ENCODE data around the gene FKTN.

Gene FKTN

DNA sequence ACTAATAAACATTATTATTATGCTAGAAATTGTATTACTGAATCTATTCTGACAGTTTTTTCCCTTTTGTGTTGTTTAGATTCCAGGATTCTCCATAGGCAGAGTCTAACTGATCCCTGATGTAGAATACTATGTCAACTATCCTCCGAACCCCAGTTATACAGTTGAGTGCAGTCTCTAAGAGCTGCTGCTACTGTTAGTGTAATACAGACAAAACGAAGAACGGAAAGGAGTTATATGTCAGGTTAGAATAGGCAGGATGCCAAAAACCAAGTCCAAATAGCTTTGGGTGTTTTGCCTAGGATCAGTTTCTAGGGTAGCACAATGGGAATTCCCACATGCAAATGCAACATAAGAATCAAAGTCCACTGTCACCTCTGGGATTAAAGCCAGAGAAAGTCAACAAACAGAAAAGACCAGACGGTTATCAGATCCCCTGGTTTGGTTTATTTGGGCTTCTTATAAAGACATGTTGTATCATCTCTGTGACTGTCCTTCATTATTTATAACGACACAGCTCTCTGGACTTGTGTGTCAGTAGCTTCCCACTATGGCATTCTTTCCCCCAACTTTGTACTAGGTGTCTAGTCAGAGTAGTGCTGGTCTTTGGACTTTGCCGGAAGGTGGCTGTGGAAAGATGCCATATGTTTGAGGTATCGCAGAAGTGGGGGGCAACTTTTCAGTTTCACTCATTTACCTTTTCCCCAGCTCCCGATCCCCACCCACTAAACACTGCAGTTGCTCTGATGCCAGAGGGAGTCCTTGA, 121.5 kb downstream of the FKTN start:
- DNase-seq: no peak

DNA sequence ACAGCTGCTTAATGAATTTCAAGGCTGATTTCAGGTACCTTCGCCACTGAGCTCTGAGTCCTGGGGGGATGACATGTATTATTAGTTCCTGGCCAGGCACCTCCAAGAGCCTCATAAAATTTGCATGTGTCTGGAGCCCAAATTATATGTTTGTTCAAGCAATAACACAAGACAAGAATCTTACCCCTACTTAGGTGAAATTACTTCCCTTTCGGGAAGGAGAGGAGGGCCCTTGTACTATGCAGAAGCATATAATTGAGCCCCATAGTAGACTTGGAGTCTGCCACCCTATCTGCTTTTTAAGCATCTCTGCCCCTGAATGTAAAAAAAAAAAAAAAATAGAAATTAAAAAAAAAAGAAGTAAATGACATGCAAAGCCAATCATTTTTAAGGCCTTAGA, 123.4 kb downstream of the FKTN start:
- no peak for DNase-seq

DNA sequence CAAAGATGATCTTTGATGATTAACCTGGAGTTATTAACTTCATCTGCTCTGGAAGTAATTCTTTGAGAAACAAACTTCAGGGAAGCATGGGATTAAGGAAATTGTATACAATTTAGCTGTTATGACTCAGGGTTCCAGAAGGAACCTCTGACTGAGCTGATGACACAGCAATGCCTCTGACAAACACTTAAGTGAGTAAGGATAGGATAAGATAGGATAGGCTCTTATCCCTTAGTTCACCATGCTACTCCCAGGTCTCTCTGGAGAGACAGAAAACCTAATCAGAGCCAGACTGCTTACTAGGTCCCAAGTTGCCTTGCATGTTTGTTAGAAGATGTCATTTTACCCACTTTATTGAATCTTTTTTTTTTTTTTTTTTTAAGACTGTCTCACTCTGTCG, 123.8 kb downstream of the FKTN start:
- DNase-seq: no peak

- DNase-seq: no peak
These were observed 125.9 kb downstream of the FKTN start for GRCh38 chr9:105683688-105684275.

GRCh38 chr9:105686936-105687335, 129.0 kb downstream of the FKTN start:
- DNase-seq: no peak
